GM23338 (cell line): Measurements from ENCODE around the gene TRIM52. TPM values are rescaled to one million over a fixed set of nuclear protein-coding genes. Genes with fewer than 3 reads are reported as not detected.

ENCODE experiments used
- CREB1 ChIP-seq: fragments of 250-450 bp; sonication (Bioruptor Pico); IDR thresholded peaks from 2 replicates; pipeline ENCODE4 v1.5.0; 2020; ENCODE audit warnings: low read depth, mild to moderate bottlenecking, moderate library complexity
- ETS1 ChIP-seq: IDR thresholded peaks from 2 replicates; pipeline ENCODE4 v1.6.1; 2016; ENCODE audit warnings: antibody characterized with exemption
- EZH2phosphoT487 ChIP-seq: fragments of 200-600 bp; sonication (generic); IDR thresholded peaks from one replicate; pipeline ENCODE4 v1.8.1; 2018; ENCODE audit warnings: antibody characterized with exemption; ENCODE audit not compliant: unreplicated experiment
- JUNB ChIP-seq: IDR thresholded peaks from one replicate; pipeline ENCODE4 v1.6.1; 2016; ENCODE audit warnings: antibody characterized with exemption; ENCODE audit not compliant: unreplicated experiment
- NANOG ChIP-seq: IDR thresholded peaks from 2 replicates; pipeline ENCODE4 v1.6.1; 2016; ENCODE audit warnings: antibody characterized with exemption, borderline replicate concordance
- POLR2AphosphoS5 ChIP-seq: IDR thresholded peaks from 2 replicates; pipeline ENCODE4 v1.6.1; 2016; ENCODE audit warnings: antibody characterized with exemption, low read depth
- STAT1 ChIP-seq: IDR thresholded peaks from one replicate; pipeline ENCODE4 v1.6.1; 2016; ENCODE audit warnings: antibody characterized with exemption; ENCODE audit not compliant: unreplicated experiment
- ZNF462 ChIP-seq: fragments of 250-450 bp; sonication (Bioruptor Pico); IDR thresholded peaks from 2 replicates; pipeline ENCODE4 v1.5.0; 2020; ENCODE audit warnings: mild to moderate bottlenecking, moderate library complexity
- polyA plus RNA-seq: library from polyadenylated mRNA; unstranded; fragments of >200 nt; fragmentation: Nextera tagmentation; extraction: Ambion mirVana; gene quantifications from 2 replicates; pipeline ENCODE4 v1.2.1, GENCODE V29; 2016
- total RNA-seq: library from RNA; depleted of rRNA; stranded (reverse); fragments of >200 nt; shearing (Covaris generic); gene quantifications from 2 replicates; pipeline ENCODE4 v1.2.3, GENCODE V29; 2014

The TRIM52 gene
- total and polyA plus RNA-seq, 2 experiments from 2014 or later: 6.2 to 8.1 TPM

DNA sequence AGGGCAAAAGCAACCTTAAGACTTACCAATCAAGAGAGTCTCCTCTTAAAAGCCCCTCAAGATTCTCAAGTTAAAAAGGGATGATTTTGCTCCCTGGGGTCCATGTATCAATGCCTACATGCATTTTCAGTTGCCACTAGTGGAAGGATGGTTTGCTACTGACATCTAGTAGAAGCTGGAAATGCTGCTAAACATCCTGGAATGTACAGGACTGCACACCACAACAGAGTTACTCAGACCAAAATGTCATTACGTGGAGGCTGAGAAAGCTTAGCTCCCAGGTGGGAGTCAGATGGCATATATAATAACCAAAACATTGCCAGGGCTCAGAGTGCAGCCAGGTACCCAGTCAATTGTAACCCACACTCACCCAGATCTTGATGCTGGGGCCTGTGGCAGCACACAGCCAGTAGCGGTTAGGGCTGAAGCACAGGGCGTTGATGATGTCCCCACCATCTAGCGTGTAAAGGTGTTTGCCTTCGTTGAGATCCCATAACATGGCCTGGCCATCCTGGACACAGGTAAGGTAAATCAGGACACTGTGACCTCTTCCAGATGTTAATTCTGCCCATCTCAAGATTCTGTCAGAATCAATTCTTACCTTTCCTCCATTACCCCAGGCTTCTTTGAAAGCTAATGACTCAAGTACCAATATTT, 23.1 kb downstream of the TRIM52 start (continued):
- TF ChIP-seq ZNF462 (no peak), NANOG (no peak), STAT1 (no peak), JUNB (no peak), CREB1 (CRISPR knock-in tag) (no peak), ETS1 (no peak), EZH2phosphoT487 (no peak), POLR2AphosphoS5 (no peak)
